GM18520 (cell line): Measurements from ENCODE around the gene AP2M1.
"Not testable (repeated sequence)": the region's sequence is repeated elsewhere in the genome, so short reads cannot be mapped to it uniquely, and the experiment has no call there.

ENCODE experiments used
- ATAC-seq: cut with Tn5 transposase; IDR thresholded peaks from one replicate; pipeline ENCODE4 v1.9.1; 2021; ENCODE audit not compliant: unreplicated experiment

Gene AP2M1

DNA sequence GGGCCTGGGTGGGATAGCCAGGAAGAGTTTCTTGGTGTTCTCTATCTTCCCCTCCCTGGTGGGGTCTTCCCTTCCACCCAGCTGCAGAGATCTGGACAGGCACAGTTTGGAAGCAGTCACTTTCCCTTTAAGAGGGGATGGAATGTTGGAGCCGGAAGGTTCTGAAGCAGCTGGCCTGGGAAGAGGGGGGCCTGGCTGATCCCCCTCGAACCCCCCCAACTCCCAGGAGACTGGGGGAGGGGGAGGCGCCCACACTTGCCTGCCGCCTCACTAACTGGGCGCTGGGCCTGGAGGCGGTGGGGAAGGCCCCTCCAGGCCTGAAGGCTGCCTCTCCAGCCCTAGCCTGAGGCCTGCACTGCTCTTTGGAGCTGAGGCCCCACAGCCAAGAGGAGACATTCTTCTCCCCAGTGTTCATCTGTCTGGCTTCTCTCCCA is 18.1 kb upstream of the AP2M1 start:
- no peak for ATAC-seq

DNA sequence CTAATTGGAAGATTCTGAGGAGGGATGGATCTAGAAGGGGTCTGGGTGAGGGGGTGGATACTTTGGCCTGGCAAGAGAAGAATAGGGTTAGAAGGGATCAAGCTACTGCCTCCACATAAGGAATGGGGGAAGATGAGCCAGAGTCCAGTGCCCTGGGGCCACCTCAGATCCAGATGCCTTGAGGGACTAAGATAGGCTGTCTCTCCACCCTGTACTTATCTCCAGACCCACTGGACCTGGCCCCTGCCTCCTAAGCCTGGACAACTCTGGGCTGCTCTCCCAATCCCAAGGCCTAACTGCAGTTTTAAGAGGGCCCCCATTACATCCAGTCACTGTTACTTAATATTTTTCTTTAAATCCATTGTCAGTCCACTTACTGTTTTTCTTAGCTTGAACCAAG is 17.4 kb upstream of the AP2M1 start:
- no peak for ATAC-seq

DNA sequence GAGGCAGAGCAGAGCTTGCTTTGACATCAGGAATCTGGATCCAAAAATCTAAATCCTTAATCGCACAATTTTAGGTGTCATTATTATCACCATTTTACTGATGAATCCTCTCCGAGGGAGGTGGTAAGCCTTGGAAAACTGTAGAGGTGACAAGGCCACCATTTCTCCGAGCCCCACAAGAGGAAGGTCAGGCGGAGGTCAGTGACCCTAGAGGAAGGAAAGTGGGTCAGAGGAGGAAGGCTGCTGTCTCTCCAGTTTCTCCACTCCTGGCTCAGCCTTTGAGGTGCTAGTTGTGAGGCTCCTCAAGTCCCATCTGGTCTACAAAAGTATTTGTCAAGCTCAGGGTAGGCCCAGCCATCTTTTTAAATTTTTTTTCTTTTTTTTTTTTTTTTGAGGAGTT is 16.3 kb upstream of the AP2M1 start:
- no peak for ATAC-seq

DNA sequence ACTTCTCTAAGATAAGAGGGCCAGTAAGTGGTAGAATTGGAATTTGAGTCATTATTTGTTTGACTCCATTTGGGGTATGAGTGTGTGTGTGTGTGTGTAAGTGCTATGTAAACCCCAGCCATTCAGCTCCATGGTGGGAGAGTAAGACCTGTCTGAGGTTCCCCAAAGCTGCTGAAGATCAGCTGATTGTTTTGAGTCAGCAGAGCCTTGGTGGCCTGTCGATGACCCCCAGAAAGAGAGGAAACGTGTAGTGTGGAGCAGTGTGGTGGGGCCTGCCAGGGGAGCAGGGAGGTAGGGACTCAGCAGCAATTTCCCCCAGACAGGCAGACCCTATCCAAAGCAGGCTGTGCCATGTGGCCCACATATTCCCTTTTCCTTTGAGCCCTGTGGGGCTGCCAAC is 14.2 kb upstream of the AP2M1 start:
- ATAC-seq: no peak

DNA sequence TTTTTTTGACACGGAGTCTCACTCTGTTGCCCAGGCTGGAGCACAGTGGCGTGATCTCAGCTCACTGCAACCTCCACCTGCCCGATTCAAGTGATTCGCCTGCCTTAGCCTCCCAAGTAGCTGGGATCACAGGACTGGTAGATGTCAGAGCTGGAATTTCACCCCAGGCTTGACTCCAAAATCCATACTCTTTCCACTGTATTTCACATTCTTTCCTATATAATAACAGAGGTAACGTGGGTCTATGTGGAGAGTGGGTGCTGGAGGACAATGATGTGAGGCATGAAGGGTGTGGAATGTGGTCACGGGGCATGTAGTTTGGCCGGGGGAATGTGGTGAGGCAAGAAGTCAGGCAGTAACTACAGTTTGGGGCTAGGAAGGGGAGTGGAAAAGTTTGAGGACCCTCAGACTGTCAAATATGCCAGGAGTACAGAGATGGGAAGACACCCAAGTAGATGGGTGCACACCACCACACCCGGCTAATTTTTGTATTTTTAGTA is 12.0 kb upstream of the AP2M1 start:
- not testable (repeated sequence) for ATAC-seq

DNA sequence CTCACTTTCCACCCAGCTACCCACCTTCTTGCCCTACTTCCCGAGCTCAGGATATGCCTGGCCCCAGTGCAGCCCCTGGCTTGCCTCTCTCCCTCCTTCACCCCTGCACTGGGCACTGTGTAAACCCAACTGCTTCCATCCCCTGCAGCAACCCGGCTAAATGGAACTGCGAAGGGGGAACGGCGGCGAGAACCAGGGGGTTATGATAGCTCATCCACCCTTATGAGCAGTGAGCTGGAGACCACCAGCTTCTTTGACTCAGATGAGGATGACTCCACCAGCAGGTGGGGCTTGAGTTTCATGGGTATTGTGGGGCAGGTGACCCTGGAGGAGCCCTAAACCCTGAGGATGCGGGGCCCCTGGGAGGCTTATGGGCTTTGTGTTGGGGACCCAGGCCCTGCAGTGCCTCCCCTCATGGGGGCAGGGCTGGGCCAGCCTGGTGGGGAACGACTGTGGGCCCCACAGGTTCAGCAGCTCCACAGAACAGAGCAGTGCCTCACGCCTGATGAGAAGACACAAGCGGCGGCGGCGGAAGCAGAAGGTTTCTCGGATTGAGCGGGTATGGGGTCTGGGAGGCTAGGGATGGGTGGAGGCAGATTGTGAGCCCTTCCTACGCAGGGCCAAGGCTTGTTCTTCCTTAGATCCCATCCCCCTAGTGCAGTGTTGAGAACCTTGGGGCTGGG is 9.9 kb upstream of the AP2M1 start:
- ATAC-seq: no peak

DNA sequence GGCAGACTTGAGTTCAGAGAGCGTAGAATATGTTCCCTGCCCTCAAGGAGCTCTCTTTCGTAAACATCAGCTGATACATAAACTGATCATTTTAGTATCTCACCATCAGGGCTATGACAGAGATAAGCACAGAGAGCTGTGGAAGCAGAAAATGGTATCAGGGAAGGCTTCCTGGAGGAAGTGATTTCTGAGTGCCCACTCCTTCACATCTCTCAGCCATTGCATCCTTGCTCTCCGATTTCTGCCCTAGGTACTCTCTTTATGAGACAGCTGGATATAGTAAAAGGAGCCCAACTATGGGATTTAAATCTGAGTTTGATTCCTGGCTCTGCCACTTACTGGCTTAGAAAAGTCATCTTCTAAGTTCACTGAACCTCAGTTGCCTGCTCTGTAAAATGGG is 9.1 kb upstream of the AP2M1 start:
- ATAC-seq: no peak

DNA sequence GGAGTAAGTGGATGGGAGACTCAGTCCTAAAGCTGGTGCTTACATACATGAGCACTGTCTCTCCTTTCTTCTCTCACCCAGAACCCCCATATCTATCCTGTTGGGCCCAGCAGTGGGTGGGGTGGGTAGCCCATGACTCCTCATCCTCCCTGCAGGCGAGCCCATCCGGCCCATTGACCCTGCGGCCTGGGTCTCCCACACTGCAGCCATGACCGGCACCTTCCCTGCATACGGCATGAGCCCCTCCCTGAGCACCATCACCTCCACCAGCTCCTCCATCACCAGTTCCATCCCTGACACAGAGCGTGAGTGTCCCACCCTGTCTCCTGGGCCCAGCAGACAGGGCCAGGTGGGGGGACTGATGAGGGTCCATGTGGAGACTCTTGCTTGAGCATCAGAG is 8.0 kb upstream of the AP2M1 start:
- no peak for ATAC-seq

DNA sequence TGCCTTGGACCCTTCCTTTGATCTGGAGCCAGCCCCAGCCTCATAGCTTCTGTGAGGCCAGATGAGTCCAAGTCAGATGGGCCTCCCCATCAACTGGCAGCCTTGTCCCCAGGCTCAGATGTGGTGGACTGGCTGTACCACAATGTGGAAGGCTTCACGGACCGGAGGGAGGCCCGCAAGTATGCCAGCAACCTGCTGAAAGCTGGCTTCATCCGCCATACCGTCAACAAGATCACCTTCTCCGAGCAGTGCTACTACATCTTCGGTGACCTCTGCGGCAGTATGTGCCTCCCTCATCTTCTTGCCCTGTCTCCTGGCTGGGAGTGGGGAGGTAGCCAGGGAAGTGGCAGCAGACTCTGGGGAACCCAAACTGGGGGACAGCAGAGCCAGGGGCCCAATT is 6.9 kb upstream of the AP2M1 start:
- no peak for ATAC-seq

DNA sequence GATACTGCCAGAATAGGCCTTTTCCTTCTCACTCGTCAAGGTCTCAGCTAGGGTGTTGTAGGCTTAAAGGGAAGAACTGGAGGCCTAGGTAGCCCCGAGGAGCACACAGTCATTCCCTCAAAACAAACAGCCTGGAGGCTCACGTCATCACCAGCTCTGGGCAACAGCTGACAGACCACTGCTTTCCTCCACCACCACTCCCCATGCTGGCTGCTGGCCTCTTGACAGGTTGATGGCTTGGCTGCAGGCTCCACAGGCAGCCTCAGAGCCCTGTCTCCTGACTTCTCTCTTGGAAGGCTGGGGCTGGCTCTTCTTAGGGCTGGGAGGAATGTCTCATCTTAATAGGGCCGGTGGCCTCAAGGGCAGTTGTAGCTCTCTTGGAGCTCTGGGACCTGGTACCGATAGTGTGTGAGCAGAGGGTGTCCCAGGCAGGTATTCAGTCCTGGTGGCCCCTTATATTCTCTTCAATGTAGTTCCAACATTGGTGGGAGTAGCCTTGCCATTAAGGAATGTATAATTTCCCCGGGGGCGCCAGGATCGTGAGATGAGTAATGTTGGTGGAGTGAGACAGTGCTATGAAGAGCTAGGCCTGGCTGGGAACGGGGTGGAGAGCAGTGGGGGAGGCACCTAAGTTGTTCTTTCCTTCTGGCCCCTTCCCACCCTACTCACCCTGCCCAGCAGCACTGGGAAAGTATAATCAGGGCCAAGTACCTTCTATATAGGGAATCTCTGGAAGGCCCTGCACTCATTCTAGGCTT is 6.1 kb upstream of the AP2M1 start:
- no peak for ATAC-seq

DNA sequence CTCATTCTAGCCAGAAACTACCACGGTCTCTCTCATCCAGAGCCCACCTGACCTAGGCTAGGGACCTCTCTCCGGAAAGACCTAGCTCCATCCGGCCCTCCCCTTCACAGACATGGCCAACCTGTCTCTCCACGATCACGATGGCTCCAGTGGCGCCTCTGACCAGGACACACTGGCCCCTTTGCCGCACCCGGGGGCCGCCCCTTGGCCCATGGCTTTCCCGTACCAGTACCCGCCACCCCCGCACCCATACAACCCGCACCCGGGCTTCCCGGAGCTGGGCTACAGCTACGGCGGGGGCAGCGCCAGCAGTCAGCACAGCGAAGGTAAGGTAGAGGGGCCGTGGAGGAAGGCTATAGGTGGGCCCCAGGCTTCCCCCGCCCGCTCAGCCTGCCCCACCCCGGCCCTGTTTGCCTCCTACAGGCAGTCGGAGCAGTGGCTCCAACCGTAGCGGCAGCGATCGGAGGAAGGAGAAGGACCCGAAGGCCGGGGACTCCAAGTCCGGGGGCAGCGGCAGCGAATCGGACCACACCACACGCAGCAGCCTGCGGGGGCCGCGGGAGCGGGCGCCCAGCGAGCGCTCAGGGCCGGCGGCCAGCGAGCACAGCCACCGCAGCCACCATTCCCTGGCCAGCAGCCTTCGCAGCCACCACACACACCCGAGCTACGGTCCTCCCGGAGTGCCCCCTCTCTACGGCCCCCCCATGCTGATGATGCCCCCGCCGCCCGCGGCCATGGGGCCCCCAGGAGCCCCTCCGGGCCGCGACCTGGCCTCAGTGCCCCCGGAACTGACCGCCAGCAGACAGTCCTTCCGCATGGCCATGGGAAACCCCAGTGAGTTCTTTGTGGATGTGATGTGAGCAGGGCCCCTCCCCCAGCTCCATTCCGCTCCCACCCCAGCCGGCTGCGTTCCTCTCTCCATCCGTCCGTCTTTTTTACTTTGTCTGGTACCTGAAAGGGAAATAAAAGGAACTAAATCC is 4.5 kb upstream of the AP2M1 start:
- no peak for ATAC-seq

DNA sequence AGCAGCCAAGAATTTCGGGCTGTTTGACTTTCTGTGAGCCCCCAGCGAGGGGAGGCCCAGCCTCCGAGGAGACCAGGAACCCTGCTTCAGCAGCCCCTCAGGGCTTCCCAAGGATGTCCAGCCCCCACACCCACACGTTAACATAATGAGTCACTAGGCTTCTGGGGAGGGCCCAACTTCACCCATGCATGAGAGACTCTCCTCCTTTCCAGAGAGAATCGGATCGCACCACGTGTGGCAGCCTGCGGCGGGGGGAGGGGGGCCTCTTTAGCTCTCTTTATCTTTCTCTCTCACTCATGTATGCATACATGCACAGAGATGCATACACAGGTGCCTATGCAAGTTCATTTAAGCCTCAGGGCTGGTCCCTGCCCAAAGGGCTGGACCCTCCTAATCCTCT is 3.1 kb upstream of the AP2M1 start:
- no peak for ATAC-seq

DNA sequence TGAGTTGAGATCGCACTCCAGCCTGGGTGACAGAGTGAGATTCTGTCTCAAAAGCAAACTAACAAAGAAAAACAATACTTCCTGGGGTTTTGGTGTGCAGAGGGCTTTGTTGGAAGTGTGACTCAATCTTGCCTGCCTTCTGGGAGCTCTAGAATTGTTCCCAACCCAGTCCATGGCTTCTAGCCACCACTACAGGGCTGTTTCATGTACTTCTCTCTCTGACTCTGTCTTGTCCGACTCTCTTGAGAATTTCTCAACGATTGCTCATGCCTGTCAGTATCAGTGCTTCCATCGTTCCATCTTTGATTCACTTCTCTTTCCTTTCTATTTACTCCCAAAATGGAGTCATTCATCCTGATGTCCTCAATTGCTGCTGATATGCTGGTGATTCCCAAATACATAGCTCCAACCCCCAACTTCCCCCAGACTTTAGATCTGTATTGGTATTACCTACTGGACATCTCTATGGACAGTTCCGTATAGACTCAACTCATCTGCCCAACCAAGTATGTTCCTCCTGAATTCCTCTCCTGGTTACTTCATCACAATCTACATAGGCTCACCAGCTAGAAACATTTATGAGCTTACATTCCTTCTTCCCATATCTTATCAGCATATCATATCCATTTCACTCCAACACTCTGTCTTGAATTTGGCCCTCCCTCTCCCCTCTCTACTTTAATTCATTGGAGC is 1.8 kb upstream of the AP2M1 start:
- no peak for ATAC-seq

DNA sequence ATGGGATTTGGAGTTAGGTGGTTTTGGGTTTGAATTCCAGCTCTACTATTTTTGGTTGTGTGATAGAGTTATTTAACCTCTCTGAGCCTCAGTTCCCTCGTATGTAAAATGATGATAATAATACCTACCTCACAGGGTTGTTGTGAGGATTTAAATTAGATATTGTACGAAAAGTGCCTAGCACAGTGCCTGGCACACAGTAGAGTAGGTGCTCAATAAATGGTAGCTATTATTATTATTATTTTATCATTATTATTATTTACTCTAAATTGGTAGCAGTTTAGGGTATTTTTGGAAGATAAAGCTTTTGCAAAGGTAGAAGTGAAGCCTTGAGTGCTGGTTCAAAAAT is 1.3 kb upstream of the AP2M1 start:
- ATAC-seq: no peak

DNA sequence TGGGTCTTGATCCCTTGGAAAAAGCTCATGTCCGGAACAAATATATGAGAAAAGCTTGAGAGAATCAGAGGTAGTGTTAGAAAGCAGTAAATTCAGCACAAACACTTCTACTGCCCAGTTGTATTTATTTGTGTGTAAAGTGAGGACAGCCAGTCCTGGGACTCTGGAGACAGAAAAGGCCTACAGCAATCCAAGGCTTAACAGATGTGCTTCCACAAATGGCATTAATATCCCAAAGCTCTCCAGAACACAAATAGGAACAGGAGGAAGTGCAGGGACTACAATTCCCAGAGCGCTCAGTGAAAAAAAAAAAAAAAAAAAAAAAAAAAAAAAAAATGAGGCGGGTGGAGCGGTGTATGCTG is 390 bp upstream of the AP2M1 start:
- no peak for ATAC-seq

DNA sequence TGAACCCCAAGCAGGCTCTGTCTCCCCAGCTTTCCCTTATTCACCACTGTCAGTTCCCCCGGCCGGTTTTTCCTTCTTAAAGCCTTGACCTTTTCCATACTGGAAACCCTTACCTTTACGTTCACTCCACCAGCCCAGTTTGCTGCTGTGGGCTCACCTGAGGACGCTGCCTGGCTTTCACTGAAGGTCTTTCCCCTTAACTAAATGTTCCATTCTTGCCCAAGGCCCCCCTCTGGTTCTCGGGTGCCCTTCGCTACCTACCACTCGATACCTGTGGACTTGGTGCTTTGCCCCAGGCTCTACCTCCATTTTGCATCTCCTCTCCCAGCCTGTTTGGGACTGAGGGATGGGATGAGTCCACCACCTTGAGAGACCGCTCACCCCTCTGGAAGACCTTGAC is 851 bp downstream of the AP2M1 start:
- no peak for ATAC-seq

DNA sequence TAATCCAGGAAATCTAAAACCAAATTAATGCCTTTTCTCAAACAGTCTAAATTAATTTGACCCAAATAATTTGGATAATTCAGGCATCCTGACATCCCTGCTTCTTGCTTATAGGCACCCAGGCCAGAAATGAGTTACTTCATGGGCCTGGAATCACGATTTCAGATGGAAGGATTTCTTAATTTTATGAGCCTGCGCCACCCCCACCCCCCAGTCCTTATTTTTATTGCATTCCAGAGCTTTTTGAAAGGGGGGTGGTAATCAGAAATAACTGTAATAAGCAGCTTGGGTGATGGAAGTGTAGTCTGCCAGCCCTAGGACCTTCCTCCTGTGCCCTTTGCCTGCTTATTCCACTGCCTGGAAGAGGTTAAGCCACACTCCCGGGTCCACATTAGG is 1.3 kb downstream of the AP2M1 start:
- no peak for ATAC-seq

DNA sequence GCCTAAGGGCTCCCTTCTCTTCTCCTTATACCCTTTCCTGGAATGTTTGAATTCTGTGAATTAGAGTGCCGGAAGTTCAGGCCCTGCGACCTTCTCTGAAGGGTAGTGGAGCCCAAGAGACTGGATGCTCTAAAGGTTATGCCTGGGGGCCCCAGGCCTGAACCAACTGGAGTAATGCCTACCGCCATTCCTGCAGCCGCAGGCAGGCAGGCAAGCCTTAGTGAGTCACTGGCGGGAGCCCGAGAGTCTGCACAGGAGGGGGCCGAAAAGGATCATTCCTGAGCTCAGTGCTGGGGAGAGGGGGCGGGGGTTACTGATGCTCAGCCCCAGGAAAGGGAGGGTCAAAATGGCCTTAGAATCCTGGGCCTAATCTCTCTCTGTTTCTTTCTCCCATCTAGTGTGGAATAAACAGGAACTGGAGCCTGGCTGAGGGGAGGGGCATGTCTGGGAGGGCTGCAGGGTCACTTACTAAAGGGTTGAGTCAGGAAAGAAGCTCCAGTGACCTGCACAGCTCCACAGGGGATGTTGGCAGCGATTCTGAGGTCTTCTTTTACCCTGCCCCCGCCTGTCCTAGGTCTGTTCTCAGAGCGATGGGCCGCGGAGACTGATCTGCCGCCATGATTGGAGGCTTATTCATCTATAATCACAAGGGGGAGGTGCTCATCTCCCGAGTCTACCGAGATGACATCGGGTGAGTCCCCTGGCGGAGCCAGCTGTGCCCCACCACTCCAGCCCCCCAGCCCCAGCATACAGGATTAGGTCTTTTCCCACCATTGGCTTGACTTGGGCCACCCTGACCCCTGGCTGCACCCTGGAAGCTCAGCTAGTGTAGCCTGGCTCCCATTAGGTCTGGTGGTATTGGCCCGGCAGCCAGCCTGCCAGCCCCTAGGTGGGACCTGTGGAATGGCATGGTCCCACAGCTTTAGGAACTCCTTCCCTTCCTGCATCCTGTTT is 2.0 kb downstream of the AP2M1 start:
- ATAC-seq: no peak

DNA sequence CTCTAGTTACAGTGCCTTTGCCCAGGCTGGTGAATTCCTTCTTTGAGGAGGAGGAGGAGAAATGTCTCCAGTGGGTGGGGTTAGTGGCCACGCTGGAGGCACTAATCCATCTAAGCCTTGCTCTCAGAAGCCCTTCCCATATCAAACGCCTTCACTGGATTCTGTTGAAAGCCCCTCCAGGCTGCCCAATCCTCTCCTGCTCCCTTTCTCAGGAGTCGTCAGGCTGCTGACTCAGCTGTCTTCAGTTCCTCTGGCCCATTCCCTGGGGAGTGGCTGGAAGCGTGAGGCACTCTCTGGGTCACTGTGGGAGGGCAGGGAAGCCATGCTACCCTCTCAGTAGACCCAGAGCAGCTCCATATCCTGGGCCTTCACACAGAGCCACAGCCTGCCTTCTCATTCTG is 2.7 kb downstream of the AP2M1 start:
- no peak for ATAC-seq

DNA sequence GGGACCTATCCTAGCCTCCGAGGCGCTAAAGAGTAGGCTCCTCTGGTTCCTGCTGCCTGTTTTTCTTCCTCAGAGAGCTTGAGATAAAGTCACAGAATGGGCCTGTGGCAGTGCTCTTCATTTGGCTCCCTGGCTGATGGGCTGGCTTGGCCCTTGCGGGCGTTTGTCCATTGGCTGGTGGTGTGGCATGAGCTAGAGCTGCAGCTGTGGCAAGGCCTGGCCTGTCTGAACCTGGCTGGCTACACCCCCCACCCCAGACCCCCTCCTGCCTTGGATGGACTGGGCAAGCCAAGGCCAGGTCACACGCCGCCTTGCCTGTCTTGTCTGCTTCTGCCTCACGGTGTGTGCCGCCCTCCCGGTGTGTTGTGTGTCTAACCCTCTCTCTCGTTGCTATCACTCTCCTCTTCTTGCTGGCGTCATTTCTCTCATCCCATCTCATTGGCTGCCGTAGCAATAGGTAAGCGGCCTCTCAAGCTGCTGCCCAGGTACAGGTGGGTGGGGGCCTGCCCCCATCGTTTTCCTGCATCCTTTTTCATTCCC is 3.2 kb downstream of the AP2M1 start:
- ATAC-seq: no peak
